Peyer's patch (tissue), 4 donors: ENCODE measurements around the gene AP3D1. TPM values are rescaled to one million over a fixed set of nuclear protein-coding genes. Genes with fewer than 3 reads are reported as not detected.

ENCODE experiments used
- DNase-seq, 3 donors: peaks; one replicate each; pipeline ENCODE4 v3.0.0-alpha.2; 2017 to 2019
- H3K27ac ChIP-seq, 4 donors: fragments of 200-600 bp; sonication (generic); one replicate each; pipeline ENCODE4 v1.5.1; 2016 to 2019
- H3K27me3 ChIP-seq, 2 donors: fragments of 200-600 bp; sonication (generic); one replicate each; pipeline ENCODE4 v1.5.1; 2019
- H3K36me3 ChIP-seq, 3 donors: fragments of 200-600 bp; sonication (generic); one replicate each; pipeline ENCODE4 v1.5.1; 2016 to 2019
- H3K4me1 ChIP-seq, 4 donors: fragments of 200-600 bp; sonication (generic); one replicate each; pipeline ENCODE4 v1.5.1; 2016 to 2019
- H3K4me3 ChIP-seq, 4 donors: fragments of 200-600 bp; sonication (generic); 1 replicate in 3 of 4; 2 replicates in 1 of 4; pipeline ENCODE4 v1.5.1; 2016 to 2019; ENCODE audit warnings: mild to moderate bottlenecking in 1 of 4
- H3K9me3 ChIP-seq, 4 donors: fragments of 200-600 bp; sonication (generic); one replicate each; pipeline ENCODE4 v1.5.1; 2016 to 2019; ENCODE audit warnings: mild to moderate bottlenecking in 1 of 4
- CTCF ChIP-seq, 6 experiments: fragments of 450-650 bp in 4 of 6; fragments of 200-600 bp in 2 of 6; sonication (generic) in 1 of 6; IDR thresholded peaks; one replicate each; pipeline ENCODE4 v1.5.1; 2017 to 2019; ENCODE audit warnings: antibody characterized with exemption in 6 of 6, mild to moderate bottlenecking in 3 of 6, moderate library complexity in 1 of 6
- POLR2A ChIP-seq, 2 donors: fragments of 450-650 bp; IDR thresholded peaks; one replicate each; pipeline ENCODE4 v1.5.1; 2017; ENCODE audit warnings: antibody characterized with exemption in 2 of 2, mild to moderate bottlenecking in 2 of 2, moderate library complexity in 2 of 2
- total RNA-seq, 4 donors: library from RNA; depleted of rRNA; stranded (reverse); fragments of >200 nt; gene quantifications; one replicate each; pipeline ENCODE4 v1.1.0, GENCODE V29; 2016

AP3D1 gene
- total RNA-seq, 4 donors from 2014 or later, result 104 to 136 (median 122) TPM

- H3K4me1 ChIP-seq, result peaks cover 22 to 82% (median 41%) of the 10 kb centered on the region in 4 donors
These were observed 17.5 kb upstream of the AP3D1 start for GRCh38 chr19:2168619-2169424.

GRCh38 chr19:2167896-2168618 lies 16.7 kb upstream of the AP3D1 start:
- peaks cover 24 to 74% (median 42%) of the 10 kb centered on the region in 4 donors for H3K4me1 ChIP-seq
- DNase-seq, result peak; percentile 49 to 89 (median 86)
- peak overlapping the region in 2 of 4 donors; percentile 11 to 20 for H3K4me3 ChIP-seq
- peak overlapping the region; percentile 78 to 100 (median 92) for H3K27ac ChIP-seq
- H3K9me3 ChIP-seq, result no peaks in the 10 kb centered on the region
- no peak for TF ChIP-seq CTCF (IDR thresholded peaks at IDR 0.05)
- no peak for TF ChIP-seq POLR2A (IDR thresholded peaks at IDR 0.05)
- H3K36me3 ChIP-seq, result no peaks in the 10 kb centered on the region
- H3K27me3 ChIP-seq, result no peaks in the 10 kb centered on the region

More at GRCh38 chr19:2168619-2169424, 17.5 kb upstream of the AP3D1 start:
- no peaks in the 10 kb centered on the region for H3K27me3 ChIP-seq
- H3K9me3 ChIP-seq, result no peaks in the 10 kb centered on the region
- peak; percentile 18 to 78 for TF ChIP-seq POLR2A (IDR thresholded peaks at IDR 0.05)
- peak in 1 of 6 experiments; percentile 8 for TF ChIP-seq CTCF (IDR thresholded peaks at IDR 0.05)
- peak; percentile 71 to 98 (median 96) for DNase-seq
- peak overlapping the region; percentile 78 to 100 (median 92) for H3K27ac ChIP-seq
- H3K36me3 ChIP-seq, result peaks cover 0 to 3% (median 0%) of the 10 kb centered on the region in 3 donors
- peak overlapping the region in 2 of 4 donors; percentile 11 to 20 for H3K4me3 ChIP-seq

GRCh38 chr19:2166741-2167738 lies 15.7 kb upstream of the AP3D1 start:
- H3K36me3 ChIP-seq, result no peaks in the 10 kb centered on the region
- peak overlapping the region; percentile 78 to 100 (median 86) for H3K27ac ChIP-seq
- H3K4me3 ChIP-seq, result no peak overlapping the region
- H3K27me3 ChIP-seq, result no peaks in the 10 kb centered on the region
- no peaks in the 10 kb centered on the region for H3K9me3 ChIP-seq
- peak; percentile 43 to 82 (median 77) for DNase-seq
- no peak for TF ChIP-seq CTCF (IDR thresholded peaks at IDR 0.05)
- peak in 1 of 2 donors; percentile 25 for TF ChIP-seq POLR2A (IDR thresholded peaks at IDR 0.05)
- H3K4me1 ChIP-seq, result peaks cover 25 to 64% (median 41%) of the 10 kb centered on the region in 4 donors

- Histone ChIP-seq H3K27me3 (no peaks in the 10 kb centered on the region), H3K27ac (peak overlapping the region; percentile 92 to 100 (median 96)), H3K4me3 (peak overlapping the region; percentile 81 to 100 (median 94)), H3K4me1 (peaks cover 11 to 43% (median 26%) of the 10 kb centered on the region in 4 donors), H3K36me3 (no peaks in the 10 kb centered on the region), H3K9me3 (no peaks in the 10 kb centered on the region)
- peak in 1 of 3 donors; percentile 36 for DNase-seq
- TF ChIP-seq CTCF (IDR thresholded peaks at IDR 0.05) (no peak), POLR2A (IDR thresholded peaks at IDR 0.05) (no peak)
These were observed 12.9 kb upstream of the AP3D1 start for GRCh38 chr19:2164020-2164998.
